Vagina (tissue), 2 donors: ENCODE data around the gene BACE2.

Source experiments
- POLR2A ChIP-seq, 2 donors: fragments of 450-650 bp; IDR thresholded peaks; one replicate each; pipeline ENCODE4 v1.6.1; 2017; ENCODE audit warnings: antibody characterized with exemption in 2 of 2, mild to moderate bottlenecking in 2 of 2, moderate library complexity in 2 of 2
- POLR2AphosphoS5 ChIP-seq, 2 donors: sonication (generic); formaldehyde crosslinking; IDR thresholded peaks; one replicate each; pipeline ENCODE4 v1.9.0; 2017; ENCODE audit warnings: antibody characterized with exemption in 2 of 2, mild to moderate bottlenecking in 2 of 2, low read depth in 1 of 2; ENCODE audit not compliant: insufficient read depth in 1 of 2
- TF ChIP-seq, protein P1 (sequence below), 3 experiments: fragments of 450-650 bp in 2 of 3; fragments of 200-600 bp in 1 of 3; sonication (generic) in 1 of 3; IDR thresholded peaks; one replicate each; pipeline ENCODE4 v1.5.1; 2017 to 2019; ENCODE audit warnings: antibody characterized with exemption in 3 of 3, mild to moderate bottlenecking in 2 of 3, moderate library complexity in 2 of 3

DNA sequence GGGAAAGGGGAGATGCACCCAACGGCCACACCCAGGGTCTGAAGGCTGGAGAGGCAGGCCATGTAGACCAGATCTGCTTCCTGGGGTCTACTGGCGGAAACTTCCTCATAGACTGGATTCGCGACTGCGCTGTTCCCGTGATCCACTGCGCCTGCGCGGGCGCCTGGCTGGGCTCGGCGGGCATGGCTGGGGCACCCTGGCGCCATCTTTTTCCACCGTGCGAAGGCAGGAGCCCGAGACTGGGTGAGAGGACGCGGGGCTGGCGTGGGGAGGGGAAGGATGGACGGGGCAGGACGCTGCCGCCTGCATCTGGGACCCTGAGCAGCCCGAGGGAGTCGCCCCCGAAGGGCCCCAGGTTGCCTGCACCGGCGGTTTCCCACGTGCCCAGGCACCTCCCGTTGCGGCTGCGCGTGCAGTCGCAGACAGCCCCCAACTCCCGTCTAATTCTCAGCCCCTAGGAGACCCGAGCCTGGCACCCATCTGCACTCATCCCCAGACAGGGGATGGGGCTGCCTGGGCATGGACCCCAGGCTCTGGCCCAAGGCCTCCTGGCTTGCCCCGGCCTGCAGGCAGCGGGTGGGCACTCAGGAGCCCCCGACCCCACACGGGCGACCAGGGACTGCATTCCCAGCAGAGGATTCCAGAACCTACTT lies 136.2 kb downstream of the BACE2 start:
- TF ChIP-seq POLR2A (IDR thresholded peaks at IDR 0.05) (no peak), POLR2AphosphoS5 (IDR thresholded peaks at IDR 0.05; ENCODE audit: insufficient read depth in 1 of 2, low read depth in 1 of 2) (no peak)
- TF ChIP-seq, protein P1, sequence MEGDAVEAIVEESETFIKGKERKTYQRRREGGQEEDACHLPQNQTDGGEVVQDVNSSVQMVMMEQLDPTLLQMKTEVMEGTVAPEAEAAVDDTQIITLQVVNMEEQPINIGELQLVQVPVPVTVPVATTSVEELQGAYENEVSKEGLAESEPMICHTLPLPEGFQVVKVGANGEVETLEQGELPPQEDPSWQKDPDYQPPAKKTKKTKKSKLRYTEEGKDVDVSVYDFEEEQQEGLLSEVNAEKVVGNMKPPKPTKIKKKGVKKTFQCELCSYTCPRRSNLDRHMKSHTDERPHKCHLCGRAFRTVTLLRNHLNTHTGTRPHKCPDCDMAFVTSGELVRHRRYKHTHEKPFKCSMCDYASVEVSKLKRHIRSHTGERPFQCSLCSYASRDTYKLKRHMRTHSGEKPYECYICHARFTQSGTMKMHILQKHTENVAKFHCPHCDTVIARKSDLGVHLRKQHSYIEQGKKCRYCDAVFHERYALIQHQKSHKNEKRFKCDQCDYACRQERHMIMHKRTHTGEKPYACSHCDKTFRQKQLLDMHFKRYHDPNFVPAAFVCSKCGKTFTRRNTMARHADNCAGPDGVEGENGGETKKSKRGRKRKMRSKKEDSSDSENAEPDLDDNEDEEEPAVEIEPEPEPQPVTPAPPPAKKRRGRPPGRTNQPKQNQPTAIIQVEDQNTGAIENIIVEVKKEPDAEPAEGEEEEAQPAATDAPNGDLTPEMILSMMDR (IDR thresholded peaks at IDR 0.05), result no peak
